AG04449 (cell line): Measurements from ENCODE around the gene PRSS21.

Experiments
- CTCF ChIA-PET: fragments of 350-600 bp; formaldehyde crosslinking; extraction: SDS; loops from one replicate; lab custom pipeline; 2021; ENCODE audit warnings: antibody characterized with exemption; lab: Yijun Ruan, JAX
- POLR2A ChIA-PET: fragments of 400-600, 350-600 bp; formaldehyde crosslinking; extraction: SDS; loops from one replicate; lab custom pipeline; 2020; ENCODE audit warnings: antibody characterized with exemption, inconsistent platforms; lab: Yijun Ruan, JAX
- DNase-seq: peaks from one replicate; pipeline ENCODE4 v3.0.0-alpha.2; 2010; ENCODE audit warnings: low read depth, low spot score
- H3K4me3 ChIP-seq: 2 replicates; pipeline ENCODE4 v1.5.1; 2011; ENCODE audit warnings: low read depth, mild to moderate bottlenecking, control low read depth, low read length
- CTCF ChIP-seq: IDR thresholded peaks from one replicate; pipeline ENCODE4 v1.5.1; 2011; ENCODE audit warnings: mild to moderate bottlenecking, moderate library complexity, low read length, control low read depth, inconsistent platforms; ENCODE audit not compliant: insufficient read depth; ENCODE audit errors: missing control alignments

The PRSS21 gene

GRCh38 chr16:2842340-2843000 is 25.4 kb downstream of the PRSS21 start:
- CTCF ChIA-PET = interaction anchor here (0.9 to 4.7 kb wide), 4 partner anchors 25 to 63 kb away, joined by 3 to 38 read pairs (median 3); no protein-coding TSS in a partner anchor
- peak; percentile 46 for TF ChIP-seq CTCF
- DNase-seq = no peak
- no peak overlapping the region for H3K4me3 ChIP-seq
- POLR2A ChIA-PET = no interaction called here

- ChIA-PET POLR2A (no interaction called here), CTCF (interaction anchor here (0.9 to 4.7 kb wide), 3 partner anchors 24 to 63 kb away, joined by 3 to 38 read pairs (median 4); no protein-coding TSS in a partner anchor)
- DNase-seq = no peak
- no peak for TF ChIP-seq CTCF
- no peak overlapping the region for H3K4me3 ChIP-seq
These were observed 26.5 kb downstream of the PRSS21 start for GRCh38 chr16:2843526-2843925.

- TF ChIP-seq CTCF = no peak
- ChIA-PET POLR2A (no interaction called here), CTCF (interaction anchor here (1.0 to 4.7 kb wide), 5 partner anchors 9 to 118 kb away, joined by 3 to 38 read pairs (median 4); no protein-coding TSS in a partner anchor)
- no peak for DNase-seq
- H3K4me3 ChIP-seq = no peak overlapping the region
These were observed 28.1 kb downstream of the PRSS21 start for GRCh38 chr16:2845116-2845515.

- POLR2A ChIA-PET = no interaction called here
- no peak for DNase-seq
- CTCF ChIA-PET = interaction anchor here (0.5 to 2.0 kb wide), 3 partner anchors 8 to 25 kb away, joined by 3 to 15 read pairs (median 3); no protein-coding TSS in a partner anchor
- TF ChIP-seq CTCF = no peak
- no peak overlapping the region for H3K4me3 ChIP-seq
These were observed 29.7 kb downstream of the PRSS21 start for GRCh38 chr16:2846511-2847310.

GRCh38 chr16:2848933-2849725 is 32.1 kb downstream of the PRSS21 start:
- ChIA-PET CTCF (interaction anchor here (1.3 to 3.4 kb wide), 3 partner anchors 10 to 23 kb away, joined by 4 to 15 read pairs (median 12); no protein-coding TSS in a partner anchor), POLR2A (no interaction called here)
- TF ChIP-seq CTCF = no peak
- no peak overlapping the region for H3K4me3 ChIP-seq
- no peak for DNase-seq
